KOPT-K1 (cell line): ENCODE data around the gene NQO1.
"Not testable (repeated sequence)": the region's sequence is repeated elsewhere in the genome, so short reads cannot be mapped to it uniquely, and the experiment has no call there.

Experiments used
- H3K27ac ChIP-seq: fragments of 200-600 bp; sonication (generic); 2 replicates; pipeline ENCODE4 v1.5.1; 2016; ENCODE audit warnings: antibody characterized with exemption, mild to moderate bottlenecking, low read depth, low read length; ENCODE audit not compliant: poor library complexity, severe bottlenecking
- H3K36me3 ChIP-seq: fragments of 200-600 bp; sonication (generic); 2 replicates; pipeline ENCODE4 v1.5.1; 2017; ENCODE audit warnings: antibody characterized with exemption, mild to moderate bottlenecking, low read length, moderate library complexity; ENCODE audit not compliant: insufficient read depth
- H3K9me3 ChIP-seq: fragments of 200-600 bp; sonication (generic); 2 replicates; pipeline ENCODE4 v1.5.1; 2017; ENCODE audit warnings: antibody characterized with exemption, low read length, mild to moderate bottlenecking; ENCODE audit not compliant: insufficient read depth, poor library complexity, severe bottlenecking

NQO1 gene

DNA sequence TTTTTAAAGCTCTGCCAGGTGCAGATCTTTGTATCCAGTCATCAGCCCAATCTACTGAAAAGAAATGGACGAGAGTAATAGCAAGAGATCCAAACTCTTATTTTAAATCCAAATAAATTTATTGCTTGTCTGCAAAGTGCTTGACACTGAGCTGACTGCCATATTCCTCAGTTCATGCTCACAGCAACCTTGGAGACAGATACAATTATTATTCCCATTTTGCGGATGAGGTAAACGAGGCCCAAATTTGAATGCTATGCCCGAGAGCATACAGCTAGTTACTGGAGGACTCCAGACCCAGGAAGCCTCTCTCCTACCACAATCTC, 27.7 kb upstream of the NQO1 start:
- Histone ChIP-seq H3K27ac (peak overlapping the region; percentile 86), H3K9me3 (no peaks in the 10 kb centered on the region), H3K36me3 (peaks cover 39% of the 10 kb centered on the region)

DNA sequence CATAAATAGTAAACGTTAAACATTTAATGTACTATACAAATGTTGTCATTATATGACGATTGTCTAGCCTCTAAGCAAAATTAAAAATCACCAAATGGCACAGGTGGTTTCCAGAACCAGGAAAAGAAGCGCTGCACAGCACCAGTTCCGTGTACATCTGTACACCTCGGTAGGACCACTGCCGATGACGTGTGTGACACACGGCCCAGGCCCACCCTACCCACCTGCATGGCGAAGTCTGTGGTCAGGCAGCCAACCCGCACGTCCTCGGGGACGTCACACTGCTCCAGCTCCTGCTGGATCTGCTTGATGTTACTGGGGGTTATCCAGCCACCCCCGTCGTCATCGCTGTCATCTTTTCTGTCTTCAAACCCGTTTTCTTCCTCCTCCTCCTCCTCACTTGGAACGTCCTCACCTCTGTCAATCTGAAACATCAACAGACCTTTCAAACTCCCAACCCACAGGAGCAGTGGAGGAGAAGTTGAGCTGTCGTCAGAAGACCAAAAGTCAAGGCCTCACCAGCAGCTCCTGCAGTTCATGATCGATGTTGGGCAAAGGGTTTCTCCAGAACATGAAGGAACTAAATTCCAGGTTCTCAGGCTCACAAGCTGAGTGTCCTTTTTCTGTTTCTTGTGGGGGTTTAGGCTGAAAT, 22.5 kb upstream of the NQO1 start:
- H3K36me3 ChIP-seq: peaks cover 92% of the 10 kb centered on the region
- no peak overlapping the region for H3K27ac ChIP-seq
- H3K9me3 ChIP-seq: no peaks in the 10 kb centered on the region

DNA sequence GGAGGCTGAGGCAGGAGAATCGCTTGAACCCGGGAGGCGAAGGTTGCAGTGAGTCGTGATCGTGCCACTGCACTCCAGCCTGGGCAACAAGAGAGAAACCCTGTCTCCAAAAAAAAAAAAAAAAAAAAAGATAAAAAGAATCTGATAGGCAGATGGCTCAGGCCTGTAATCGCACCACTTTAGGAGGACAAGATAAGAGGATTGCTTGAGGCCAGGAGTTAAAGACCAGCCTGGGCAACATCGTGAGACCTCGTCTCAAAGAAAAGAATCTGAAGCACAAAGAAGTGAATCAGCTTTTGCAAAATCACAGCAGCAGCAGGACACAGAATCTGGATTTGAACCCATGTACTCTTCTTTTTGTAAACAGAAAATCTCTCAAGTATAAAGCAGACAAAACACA, 20.8 kb upstream of the NQO1 start:
- Histone ChIP-seq H3K36me3 (peaks cover 99% of the 10 kb centered on the region), H3K27ac (no peak overlapping the region), H3K9me3 (no peaks in the 10 kb centered on the region)

DNA sequence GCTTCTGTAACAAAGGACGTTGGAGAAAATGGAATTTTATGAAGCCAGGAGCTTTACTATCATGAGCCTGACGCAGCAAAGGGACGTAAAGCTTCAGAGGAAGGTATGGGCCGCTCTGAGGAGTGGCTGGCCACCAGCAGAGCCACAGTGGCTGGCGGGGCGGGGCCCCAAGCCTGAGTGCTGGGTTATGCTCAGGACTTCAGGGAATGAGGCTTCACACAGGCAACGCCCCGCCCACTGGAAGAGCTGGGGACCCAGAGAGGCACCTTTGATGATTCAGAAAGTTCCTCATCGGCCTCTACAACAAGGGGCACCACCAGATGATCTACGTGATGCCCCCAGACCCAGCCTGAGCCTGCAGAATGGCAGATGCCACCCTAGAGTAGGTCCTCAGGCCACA, 19.6 kb upstream of the NQO1 start:
- peaks cover 99% of the 10 kb centered on the region for H3K36me3 ChIP-seq
- no peak overlapping the region for H3K27ac ChIP-seq
- no peaks in the 10 kb centered on the region for H3K9me3 ChIP-seq

DNA sequence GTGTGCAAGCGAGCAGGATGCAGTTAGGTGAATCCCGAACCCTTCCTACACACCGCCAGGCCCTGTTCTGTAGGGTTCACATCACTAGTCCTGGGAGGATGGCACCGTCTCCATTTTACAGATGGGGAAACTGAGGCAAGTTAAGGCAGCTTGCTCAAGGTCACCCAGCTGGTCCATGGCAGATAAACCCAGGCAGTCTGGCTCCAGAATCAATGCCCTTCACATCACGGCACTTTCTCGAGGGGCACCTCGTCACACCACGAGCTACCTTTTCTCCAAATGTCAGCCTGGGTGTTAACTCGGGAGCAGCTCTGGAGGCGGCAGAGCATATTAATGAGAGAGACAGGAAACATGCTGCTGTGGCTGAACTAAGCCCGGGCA, 18.9 kb upstream of the NQO1 start:
- Histone ChIP-seq H3K9me3 (no peaks in the 10 kb centered on the region), H3K27ac (no peak overlapping the region), H3K36me3 (peaks cover 99% of the 10 kb centered on the region)

DNA sequence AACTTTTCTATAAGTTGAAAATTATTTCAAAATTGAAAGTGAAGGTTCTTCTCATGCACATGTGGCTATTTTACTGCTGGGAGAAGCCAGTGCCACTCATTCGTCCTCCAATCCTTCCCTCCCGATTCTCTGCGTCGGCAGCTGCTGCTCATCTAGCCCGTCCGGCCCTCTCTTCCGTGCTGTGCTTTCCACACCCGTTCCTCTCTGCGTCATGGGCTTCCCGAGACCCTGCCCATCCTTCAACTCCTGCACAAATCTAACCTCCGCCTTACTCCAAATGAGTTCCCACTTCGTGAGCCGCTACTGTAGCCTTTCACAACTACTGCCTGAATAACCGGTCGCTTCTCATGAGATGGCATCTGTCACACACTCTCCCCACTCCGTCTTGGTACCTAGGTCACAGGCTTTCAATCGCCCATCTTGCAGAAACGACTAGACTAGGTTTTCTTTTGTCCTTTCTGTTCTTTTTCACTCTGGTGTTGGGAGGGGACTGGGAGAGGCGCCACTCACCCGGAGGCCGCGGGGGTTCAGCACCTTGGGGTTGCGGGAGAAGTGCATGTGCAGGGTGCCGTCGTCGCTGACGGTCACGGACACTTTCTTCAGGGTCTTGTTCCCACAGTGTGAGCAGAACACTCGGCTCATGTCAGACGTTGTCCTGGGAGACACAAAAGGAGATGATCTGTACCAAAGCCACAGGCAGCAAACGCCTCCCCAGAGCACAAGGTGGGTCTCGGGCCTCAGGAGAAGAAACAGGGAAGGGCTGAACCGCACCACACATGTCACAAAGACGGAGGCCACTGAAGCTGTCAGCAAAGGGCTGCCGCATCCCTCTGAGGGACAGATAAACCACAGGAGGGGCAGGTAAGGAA, 18.2 kb upstream of the NQO1 start:
- H3K36me3 ChIP-seq: peaks cover 100% of the 10 kb centered on the region
- no peaks in the 10 kb centered on the region for H3K9me3 ChIP-seq

DNA sequence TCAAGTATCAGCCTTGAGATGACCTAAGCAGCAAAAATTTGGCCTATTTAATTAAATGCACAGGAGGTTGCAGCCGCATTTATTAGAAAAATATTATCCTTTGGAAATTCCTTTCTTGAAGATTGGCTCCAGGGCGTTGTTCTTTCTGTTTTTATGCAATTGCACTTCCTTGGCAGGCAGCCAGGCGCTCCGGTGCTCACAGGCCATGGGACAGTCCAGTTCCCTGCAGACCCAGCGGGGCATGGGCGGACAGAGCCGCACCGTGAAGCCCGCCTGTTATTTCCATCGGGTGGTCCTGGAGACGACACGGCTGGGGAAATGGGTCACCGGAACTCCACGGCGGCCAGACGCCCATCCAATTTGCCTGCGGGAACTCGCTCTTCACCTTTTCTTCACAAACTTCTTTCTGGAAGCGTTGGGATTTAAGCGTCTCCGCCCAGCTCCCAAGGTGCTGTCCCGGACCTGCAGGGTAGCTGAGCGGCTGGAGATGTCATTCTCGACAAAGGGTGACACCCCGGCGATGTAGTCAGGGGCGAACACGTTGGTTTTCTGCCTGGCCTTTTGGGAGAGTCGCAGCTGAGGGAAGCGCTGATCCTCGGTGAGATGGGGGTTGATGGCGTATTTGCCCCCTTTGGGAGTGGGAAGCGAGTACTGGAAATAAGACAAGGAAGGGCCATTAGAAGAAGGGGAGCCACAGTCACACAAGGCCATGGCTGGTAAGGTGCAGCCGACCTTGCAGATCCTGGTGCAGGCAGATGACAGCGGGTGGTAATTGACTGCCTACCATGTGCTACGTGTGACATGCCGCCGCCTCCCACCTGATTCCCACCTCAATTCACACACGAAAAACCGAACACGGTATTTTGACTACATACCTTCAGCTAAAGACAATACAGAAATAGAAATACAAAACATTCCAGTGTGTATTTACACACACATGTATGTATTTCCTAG, 15.9 kb upstream of the NQO1 start:
- H3K27ac ChIP-seq: no peak overlapping the region
- H3K36me3 ChIP-seq: peaks cover 84% of the 10 kb centered on the region
- H3K9me3 ChIP-seq: no peaks in the 10 kb centered on the region

More for the DNA sequence above, 18.2 kb upstream of the NQO1 start:
- H3K27ac ChIP-seq: no peak overlapping the region

DNA sequence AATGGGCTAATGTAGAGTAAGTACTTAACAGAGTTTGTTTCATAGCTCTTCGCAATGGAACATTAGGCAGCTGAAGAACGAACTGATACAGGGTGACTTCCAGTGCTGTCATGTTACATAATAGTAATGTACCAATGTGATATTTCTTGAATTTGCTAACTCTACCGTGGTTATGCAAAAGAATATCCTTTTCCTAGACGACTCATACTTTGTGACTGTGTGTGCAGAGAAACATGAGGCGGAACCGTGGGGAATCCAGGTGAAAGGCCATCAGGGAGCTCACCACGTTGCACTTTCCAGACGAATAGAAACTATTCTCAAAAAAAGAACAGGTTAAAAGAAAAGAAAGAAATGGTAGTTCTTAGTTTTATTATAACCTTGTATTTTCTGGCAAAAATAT, 15.2 kb upstream of the NQO1 start:
- H3K36me3 ChIP-seq: peaks cover 77% of the 10 kb centered on the region
- no peak overlapping the region for H3K27ac ChIP-seq
- no peaks in the 10 kb centered on the region for H3K9me3 ChIP-seq

DNA sequence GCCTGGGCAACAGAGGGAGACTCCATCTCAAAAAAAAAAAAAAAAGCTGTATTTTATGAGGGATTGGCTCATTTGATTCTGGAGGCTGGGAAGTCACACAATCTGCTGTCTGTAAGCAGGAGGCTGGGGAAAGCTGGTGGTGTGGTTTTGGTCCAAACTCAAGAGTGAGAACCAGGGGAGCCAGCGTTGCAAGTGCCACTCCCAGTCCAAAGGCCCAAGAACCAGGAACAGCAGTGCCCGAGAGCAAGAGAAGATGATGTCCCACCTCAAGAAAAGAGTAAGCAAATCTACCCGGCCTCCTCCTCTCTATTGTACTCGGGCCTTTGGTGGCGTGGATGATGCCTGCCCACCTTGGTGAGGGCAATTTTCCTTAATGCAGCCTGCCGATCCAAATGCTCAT, 5.7 kb upstream of the NQO1 start:
- Histone ChIP-seq H3K9me3 (no peaks in the 10 kb centered on the region), H3K27ac (no peak overlapping the region), H3K36me3 (no peaks in the 10 kb centered on the region)

DNA sequence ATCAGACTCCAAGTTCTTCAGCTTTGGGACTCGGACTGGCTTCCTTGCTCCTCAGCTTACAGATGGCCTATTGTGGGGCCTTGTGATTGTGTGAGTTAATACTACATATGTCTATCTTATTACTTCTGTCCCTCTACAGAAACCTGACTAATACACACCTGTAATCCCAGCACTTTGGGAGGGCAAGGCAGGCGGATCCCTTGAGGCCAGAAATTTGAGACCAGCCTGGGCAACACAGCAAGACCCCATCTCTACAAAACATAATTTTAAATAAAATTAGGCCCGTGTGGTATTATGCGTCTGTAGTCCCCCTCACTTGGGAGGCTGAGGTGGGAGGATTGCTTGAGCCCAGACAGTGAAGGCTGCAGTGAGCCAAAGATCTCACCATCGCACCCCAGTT, 4.9 kb upstream of the NQO1 start:
- not testable (repeated sequence) for H3K9me3 ChIP-seq, H3K36me3 ChIP-seq, H3K27ac ChIP-seq

DNA sequence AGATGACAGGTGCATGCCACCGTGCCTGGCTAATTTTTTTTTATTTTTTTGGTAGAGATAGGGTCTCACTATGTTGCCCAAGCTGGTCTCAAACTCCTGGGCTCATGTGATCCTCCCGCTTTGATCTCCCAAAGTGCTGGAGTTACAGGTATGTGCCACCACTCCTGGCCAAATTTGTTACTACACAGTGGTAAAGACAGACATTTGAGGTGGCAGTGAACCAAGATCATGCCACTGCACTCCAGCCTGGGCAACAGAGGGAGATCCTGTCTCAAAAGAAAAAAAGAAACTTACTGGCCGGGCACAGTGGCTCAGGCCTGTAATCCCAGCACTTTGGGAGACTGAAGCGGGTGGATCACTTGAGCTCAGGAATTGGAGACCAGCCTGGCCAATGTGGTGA, 2.7 kb upstream of the NQO1 start:
- not testable (repeated sequence) for H3K27ac ChIP-seq, H3K36me3 ChIP-seq, H3K9me3 ChIP-seq

DNA sequence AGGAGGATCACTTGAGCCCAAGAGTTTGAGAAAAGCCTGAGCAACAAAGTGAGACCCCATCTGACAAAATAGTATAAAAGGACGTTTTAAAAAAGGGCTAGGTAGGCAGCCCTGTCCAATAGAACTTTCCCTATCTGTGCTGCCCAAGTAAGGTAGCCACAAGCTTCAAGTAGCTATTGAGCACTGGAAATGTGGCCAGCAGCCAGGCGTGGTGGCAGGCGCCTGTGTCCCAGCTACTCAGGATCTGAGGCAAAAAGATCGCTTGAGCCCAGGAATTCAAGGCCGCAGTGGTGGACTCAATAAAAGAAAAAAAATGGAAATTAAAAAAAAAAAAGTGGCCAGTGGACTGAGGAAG, 1.5 kb upstream of the NQO1 start:
- peak overlapping the region; percentile 85 for H3K27ac ChIP-seq

DNA sequence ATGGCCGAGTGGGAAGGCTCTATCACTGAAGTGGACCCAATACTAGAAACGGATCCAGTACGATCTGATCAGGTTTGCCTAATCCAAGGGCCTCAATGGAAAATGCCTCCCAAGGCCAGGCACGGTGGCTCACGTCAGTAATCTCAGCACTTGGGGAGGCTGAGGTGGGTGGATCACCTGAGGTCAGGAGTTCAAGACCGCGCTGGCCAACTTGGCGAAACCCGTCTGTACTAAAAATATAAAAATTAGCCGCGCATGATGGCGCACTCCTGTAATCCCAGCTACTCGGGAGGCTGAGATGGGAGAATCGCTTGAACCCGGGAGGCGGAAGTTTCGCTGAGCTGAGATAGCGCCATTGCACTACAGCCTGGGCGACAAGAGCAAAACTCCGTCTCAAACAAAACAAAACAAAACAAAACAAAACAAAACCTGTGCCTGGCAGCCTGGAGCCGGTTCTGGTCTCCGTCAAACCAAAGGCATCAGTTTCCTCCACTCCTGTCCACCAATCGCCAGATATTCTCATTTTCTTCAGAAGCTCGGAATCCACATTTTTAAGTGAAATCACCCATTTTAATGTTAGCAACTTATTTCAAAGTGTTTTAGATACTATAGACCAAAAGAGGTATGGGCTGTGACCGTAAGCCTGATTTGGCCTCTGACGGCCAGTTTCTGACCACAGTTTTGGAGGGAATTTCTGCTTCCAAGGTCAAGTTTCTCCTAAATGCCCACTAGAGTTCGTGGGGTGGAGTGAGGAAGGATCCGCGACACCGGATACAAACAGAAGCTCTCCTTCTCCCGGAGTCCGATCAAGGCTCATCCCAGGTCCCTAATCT, 664 bp downstream of the NQO1 start:
- Histone ChIP-seq H3K36me3 (no peaks in the 10 kb centered on the region), H3K27ac (peak overlapping the region; percentile 85), H3K9me3 (no peaks in the 10 kb centered on the region)

More for the DNA sequence above, 1.5 kb upstream of the NQO1 start:
- H3K36me3 ChIP-seq: no peaks in the 10 kb centered on the region
- no peaks in the 10 kb centered on the region for H3K9me3 ChIP-seq

DNA sequence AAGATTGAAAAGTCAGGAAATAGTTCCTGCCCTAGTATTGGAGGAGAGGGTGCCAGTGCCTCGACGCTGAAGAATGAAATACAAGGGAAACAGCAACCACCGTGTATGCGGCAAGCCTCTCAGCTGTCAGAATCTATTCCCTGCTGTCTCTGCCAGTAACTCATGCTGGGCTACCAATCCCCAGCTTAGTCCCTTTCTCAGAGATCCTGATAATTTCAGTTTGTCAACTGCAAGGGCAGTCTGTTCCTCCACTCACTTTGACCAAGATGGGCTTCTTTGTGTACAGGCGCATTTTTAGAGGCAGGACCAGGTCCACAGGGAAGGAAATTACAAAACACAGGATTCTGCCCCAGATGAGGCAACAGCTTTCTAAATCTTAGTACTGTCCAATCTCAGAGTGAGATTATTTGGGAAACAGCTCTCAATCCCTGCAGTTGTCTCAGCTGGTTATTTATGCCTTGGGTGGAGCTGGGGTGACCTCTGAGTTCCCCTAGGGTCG, 1.3 kb downstream of the NQO1 start:
- H3K27ac ChIP-seq: no peak overlapping the region
- no peaks in the 10 kb centered on the region for H3K36me3 ChIP-seq
- no peaks in the 10 kb centered on the region for H3K9me3 ChIP-seq
